Activated gamma-delta T cell treated with Interleukin-2 at 50 U/mL for 16 hours (primary cell): ENCODE results near the gene TMEM120A.

ENCODE experiments used
- DNase-seq: peaks from one replicate; pipeline ENCODE4 v3.0.0-alpha.2; 2020

TMEM120A gene

GRCh38 chr7:75979759-75980429 is 14.5 kb downstream of the TMEM120A start:
- DNase-seq = no peak

DNA sequence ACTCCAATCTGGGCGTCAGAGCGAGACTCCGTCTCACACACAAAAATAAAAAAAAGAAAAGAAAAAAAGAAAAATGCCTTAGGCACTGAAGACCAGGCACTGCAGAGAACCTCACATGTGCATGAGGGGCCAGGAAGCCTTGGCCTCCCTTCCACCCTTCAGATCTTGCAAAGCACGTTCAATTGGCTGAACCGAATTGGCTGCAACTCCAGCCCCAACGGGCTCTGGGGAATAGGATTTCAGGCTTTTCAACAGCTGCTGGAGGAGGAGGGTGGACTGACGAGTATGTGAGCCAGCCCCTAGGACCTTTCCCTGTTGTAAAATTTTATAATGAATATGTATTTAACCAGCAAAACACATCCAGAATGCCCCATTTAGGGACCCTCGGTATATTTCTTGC is 16.7 kb downstream of the TMEM120A start:
- no peak for DNase-seq

DNA sequence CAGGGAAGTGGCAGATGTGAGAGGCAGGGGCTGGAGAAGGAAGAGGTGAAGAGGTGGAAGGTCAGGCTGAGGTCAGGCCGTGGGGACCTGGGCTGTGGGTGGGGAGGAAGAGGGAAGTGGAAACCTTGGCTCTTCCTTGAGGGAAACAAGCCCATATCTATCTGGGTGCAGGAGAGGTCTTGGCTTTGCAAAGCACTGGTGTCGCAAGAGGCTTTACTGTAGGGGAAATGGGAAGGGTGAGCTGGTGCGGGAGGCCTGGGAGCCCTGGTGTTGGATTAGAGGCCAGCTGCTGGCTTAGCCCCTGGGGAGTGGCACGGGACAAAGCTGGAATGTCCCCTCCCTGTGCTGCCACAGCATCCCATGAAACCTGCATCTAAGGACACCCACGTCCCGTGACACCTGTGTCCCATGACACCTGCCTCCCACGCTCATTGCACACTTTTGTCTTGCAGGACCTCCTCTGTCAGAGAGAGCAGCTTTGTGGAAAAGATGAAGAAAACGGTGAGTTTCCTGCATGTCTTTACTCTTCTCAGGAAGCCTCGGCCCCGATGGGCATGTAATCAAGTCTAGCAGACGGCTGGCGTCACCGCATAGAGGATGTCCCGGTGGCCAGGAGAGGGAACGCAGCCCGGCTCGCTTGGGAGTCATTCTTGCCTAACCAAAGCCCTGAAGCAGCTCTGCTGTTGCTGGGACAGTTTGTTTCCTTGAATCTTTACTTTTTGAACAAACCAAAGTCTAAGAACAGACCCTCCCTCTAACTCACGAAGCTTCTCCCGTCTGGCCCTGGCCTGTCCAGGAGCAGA is 22.2 kb downstream of the TMEM120A start:
- no peak for DNase-seq

DNA sequence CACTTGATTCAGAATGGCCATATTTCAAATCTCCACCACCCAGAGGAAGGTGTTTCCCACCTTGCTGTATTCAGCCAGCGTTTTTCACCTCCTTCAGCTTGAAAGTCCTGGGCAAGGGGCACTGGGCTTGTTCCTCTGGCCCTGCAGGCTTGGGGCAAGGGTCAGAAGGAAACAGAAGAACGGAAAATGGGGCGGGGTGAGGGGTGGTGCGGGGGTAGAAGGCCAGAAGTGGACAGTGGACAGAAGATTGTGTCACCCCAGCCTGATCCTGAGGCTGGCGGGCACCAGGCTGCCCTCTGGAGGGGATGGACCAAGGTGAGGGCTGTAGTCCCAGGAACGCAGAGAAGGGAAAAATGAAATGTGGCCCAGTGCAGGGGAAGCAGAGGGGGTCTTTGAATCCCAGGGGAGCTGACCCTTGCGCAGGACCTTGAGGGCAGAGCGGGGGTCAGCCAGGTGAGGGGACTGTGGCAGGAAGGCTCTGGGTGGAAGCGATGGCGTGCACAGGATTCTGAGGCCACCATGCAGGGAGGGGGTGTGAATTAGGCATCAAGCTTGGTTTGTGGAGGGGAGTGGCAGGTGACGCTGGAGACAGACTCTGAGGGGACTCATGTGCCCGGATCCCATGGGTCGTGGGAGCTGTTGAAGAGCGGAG is 23.0 kb downstream of the TMEM120A start:
- no peak for DNase-seq

GRCh38 chr7:75969704-75970498 is 24.5 kb downstream of the TMEM120A start:
- DNase-seq = no peak

- DNase-seq = no peak
Measured at GRCh38 chr7:75969182-75969581, 25.2 kb downstream of the TMEM120A start.

DNA sequence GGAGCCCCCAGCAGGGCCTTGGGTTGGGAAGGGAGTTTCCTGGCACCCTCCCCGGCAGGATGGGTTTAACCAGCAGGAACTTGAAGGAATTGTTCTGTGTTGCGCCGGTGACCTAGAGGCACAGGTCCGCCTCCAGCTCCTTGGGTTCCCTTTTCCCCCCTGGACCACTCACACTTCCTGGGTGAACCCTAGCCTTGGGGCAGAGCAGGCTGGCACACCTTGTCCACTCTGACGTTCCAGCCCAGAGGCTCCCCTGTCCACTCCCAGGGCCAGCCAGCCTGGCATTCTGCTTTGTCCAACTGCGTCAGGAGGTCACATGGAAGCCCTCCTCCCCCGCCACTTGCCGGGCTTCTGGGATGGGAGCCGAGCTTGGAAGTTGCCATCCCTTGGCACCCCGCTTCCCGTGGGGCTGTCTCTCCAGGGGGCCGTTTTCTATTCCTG is 25.8 kb downstream of the TMEM120A start:
- DNase-seq = no peak

- DNase-seq = no peak
Measured at GRCh38 chr7:75968012-75968411, 26.4 kb downstream of the TMEM120A start.

DNA sequence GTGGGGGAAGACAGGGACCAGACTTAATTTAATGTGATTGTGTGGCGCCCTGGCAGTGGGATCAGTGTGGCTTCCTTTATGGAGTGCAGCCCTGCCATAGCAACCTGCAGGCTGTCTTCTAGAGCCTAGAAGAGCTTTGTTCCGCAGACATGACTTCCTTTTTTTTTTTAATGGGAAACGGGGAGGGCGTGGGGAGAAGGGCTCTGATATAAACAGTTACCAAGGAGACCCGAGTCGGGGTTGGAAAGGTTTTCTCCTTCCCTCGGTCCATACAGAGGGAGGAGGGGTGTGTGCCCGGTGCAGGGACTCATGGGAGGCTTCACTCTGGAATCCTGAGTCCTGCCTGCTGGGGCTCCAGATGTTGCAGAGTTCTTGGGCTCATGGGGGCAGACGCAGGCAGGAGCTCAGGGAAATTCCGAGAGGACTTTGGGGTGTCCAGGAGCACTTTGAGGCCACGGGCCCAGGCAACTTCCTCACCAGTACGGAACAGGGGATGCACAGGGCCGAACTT is 26.9 kb downstream of the TMEM120A start:
- no peak for DNase-seq

GRCh38 chr7:75967055-75967454 is 27.3 kb downstream of the TMEM120A start:
- no peak for DNase-seq

GRCh38 chr7:75966190-75966961 is 28.0 kb downstream of the TMEM120A start:
- no peak for DNase-seq

GRCh38 chr7:75965617-75966016 is 28.8 kb downstream of the TMEM120A start:
- DNase-seq = no peak

GRCh38 chr7:75963381-75963995 is 30.9 kb downstream of the TMEM120A start:
- no peak for DNase-seq

- no peak for DNase-seq
Measured at GRCh38 chr7:75962607-75963380, 31.6 kb downstream of the TMEM120A start.

DNA sequence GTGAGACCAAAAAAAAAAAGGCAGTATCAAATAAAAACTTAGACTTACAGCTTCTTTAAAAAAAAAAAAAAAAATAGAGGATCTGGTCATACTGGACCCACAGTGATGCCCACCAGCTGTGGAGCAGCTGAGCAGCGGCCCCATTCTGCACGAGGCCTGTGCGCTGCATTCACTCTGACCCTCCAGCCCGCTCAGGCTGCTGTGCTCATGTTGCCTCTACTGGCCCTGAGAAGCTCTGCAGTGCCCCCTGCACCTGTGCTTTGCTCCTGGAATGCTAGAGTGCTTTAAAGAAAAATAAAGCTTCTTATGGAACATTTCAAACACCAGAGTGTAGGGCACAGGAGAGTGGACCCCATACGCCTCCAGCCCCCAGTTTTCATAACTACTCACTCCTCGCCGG is 33.2 kb downstream of the TMEM120A start:
- DNase-seq = no peak

DNA sequence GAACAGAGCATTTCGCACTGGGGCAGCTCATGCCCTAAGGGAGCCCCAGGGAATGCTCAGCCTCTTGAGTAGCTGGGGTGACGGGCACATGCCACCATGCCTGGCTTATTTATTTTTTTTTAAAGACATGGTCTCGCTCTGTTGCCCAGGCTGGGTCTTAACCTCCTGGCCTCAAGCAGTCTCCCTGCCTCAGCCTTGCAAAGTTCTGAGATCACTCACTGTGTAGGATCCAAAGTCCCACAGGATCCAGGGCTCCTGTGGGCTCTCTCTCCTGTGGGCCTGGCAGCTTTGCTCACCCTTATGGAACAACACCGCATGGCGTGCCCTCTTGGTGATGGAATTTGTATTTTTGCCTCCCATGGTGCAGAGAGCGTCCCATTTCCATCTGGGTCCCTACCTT is 34.0 kb downstream of the TMEM120A start:
- DNase-seq = no peak

DNA sequence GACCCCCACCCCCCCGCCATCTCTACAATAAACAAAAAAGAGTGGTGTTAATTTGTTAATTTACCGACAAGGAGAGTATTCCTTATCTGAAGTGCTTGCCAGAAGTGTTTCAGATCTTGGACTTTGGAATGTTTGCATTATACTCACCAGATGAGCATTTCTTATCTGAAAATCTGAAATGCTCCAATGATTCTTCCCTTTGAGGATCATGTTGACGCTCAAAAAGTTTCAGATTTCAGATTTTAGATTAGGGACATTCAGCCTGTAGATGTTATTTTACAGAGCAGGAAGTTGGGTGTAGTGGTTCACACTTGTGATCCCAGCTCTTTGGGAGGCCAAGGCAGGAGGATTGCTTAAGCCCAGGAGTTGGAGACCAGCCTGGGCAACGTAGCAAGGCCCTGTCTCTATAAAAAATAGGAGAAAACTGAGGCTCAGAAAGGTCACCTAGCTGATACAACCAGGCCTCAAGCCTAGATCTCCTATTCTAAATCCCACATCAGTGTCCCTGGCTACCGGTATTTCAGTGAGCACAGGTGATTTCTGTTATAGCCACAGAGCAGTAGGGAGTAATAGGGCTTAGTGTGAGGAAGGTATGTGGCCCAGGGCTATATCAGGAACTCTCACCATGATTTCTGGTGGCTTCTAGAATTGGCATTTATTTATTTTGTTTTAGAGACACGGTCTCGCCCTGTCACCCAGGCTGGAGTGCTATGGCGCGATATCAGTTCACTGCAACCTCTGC is 35.4 kb downstream of the TMEM120A start:
- no peak for DNase-seq

GRCh38 chr7:75957021-75957736 is 37.2 kb downstream of the TMEM120A start:
- DNase-seq = no peak

DNA sequence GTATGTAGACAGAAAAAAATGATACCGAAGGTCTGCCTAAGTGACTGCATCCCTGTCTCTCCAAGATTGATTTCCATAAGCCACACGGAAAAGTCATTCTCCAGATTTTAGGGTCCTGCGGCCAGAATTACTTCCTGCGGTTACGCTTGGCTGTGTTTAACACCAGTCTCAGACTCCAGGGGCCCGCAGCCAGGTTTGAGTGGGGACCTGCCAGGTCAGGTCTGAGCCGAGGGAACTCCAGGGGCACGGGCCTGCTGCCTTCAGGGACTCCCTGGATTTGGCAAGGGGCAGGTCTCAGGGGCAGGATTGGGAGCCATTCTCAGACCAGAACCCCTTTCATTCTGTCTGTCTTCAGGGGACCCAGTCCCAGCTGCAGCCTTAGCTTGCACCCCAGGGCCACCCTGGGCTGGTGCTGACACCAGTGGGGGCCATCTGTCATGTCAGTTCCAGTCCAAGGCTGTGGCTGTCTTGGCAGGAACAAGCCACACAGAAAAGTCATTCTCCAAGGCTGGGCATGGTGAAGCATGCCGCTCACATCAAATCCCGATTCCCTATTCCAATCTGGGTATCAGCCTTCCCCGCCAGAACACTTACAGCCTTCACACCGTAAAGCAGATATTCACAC is 39.0 kb downstream of the TMEM120A start:
- DNase-seq = no peak
